Hepatocyte (in vitro differentiated cells): Measurements from ENCODE around the gene SGO2.
"Not testable (repeated sequence)": the region's sequence is repeated elsewhere in the genome, so short reads cannot be mapped to it uniquely, and the experiment has no call there.

Experiments
- EZH2 ChIP-seq: fragments of 200-600 bp; sonication (generic); IDR thresholded peaks from 2 replicates; pipeline ENCODE4 v1.6.1; 2016; ENCODE audit warnings: antibody characterized with exemption, mild to moderate bottlenecking, borderline replicate concordance
- EZH2phosphoT487 ChIP-seq: fragments of 200-600 bp; sonication (generic); IDR thresholded peaks from one replicate; pipeline ENCODE4 v1.6.1; 2018; ENCODE audit warnings: antibody characterized with exemption, mild to moderate bottlenecking, low read depth, moderate library complexity; ENCODE audit not compliant: unreplicated experiment, severe bottlenecking
- TF ChIP-seq, protein P1 (sequence below): fragments of 200-600 bp; sonication (generic); IDR thresholded peaks from 2 replicates; pipeline ENCODE4 v1.5.1; 2016; ENCODE audit warnings: antibody characterized with exemption, mild to moderate bottlenecking; ENCODE audit not compliant: poor library complexity

- TF ChIP-seq, protein P1, sequence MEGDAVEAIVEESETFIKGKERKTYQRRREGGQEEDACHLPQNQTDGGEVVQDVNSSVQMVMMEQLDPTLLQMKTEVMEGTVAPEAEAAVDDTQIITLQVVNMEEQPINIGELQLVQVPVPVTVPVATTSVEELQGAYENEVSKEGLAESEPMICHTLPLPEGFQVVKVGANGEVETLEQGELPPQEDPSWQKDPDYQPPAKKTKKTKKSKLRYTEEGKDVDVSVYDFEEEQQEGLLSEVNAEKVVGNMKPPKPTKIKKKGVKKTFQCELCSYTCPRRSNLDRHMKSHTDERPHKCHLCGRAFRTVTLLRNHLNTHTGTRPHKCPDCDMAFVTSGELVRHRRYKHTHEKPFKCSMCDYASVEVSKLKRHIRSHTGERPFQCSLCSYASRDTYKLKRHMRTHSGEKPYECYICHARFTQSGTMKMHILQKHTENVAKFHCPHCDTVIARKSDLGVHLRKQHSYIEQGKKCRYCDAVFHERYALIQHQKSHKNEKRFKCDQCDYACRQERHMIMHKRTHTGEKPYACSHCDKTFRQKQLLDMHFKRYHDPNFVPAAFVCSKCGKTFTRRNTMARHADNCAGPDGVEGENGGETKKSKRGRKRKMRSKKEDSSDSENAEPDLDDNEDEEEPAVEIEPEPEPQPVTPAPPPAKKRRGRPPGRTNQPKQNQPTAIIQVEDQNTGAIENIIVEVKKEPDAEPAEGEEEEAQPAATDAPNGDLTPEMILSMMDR, result not testable (repeated sequence)
- TF ChIP-seq EZH2, EZH2phosphoT487: not testable (repeated sequence)
Observed at GRCh38 chr2:200566596-200566995, 40.6 kb downstream of the SGO2 start.
